ENCODE results near the gene KHDRBS2. TPM values are rescaled to one million over a fixed set of nuclear protein-coding genes. Genes with fewer than 3 reads are reported as not detected.

Gene KHDRBS2
- total RNA-seq, 2 experiments from 2014 or later: not detected

GRCh38 chr6:61887423-61887822 is 398.6 kb downstream of the KHDRBS2 start:
- ATAC-seq (no peak), DNase-seq (no peak)
- CTCF ChIA-PET: no interaction called here
- H3K4me1 Mint-ChIP-seq (ENCODE audit: low read depth): no peaks in the 10 kb centered on the region
- H3K27me3 Mint-ChIP-seq (ENCODE audit: low read depth): no peaks in the 10 kb centered on the region
- POLR2A ChIA-PET: no interaction called here
- no peaks in the 10 kb centered on the region for H3K36me3 Mint-ChIP-seq (ENCODE audit: low read depth)
- H3K4me3 Mint-ChIP-seq: no peak overlapping the region
- H3K9me3 Mint-ChIP-seq (ENCODE audit: insufficient read depth): peaks cover 21% of the 10 kb centered on the region
- H3K27ac Mint-ChIP-seq: no peak overlapping the region

GRCh38 chr6:61886608-61887259 is 399.3 kb downstream of the KHDRBS2 start:
- CTCF ChIA-PET: no interaction called here
- POLR2A ChIA-PET: no interaction called here
- Mint-ChIP-seq H3K27me3 (ENCODE audit: low read depth) (no peaks in the 10 kb centered on the region), H3K4me1 (ENCODE audit: low read depth) (no peaks in the 10 kb centered on the region), H3K27ac (no peak overlapping the region), H3K9me3 (ENCODE audit: insufficient read depth) (peaks cover 21% of the 10 kb centered on the region), H3K36me3 (ENCODE audit: low read depth) (no peaks in the 10 kb centered on the region), H3K4me3 (no peak overlapping the region)
- ATAC-seq (no peak), DNase-seq (no peak)

GRCh38 chr6:61869632-61870400 is 416.2 kb downstream of the KHDRBS2 start:
- Mint-ChIP-seq H3K27ac (no peak overlapping the region), H3K27me3 (ENCODE audit: low read depth) (no peaks in the 10 kb centered on the region)
- ATAC-seq: no peak

GRCh38 chr6:61868507-61869080 is 417.4 kb downstream of the KHDRBS2 start:
- H3K36me3 Mint-ChIP-seq (ENCODE audit: low read depth): no peaks in the 10 kb centered on the region
- peaks cover 14% of the 10 kb centered on the region for H3K9me3 Mint-ChIP-seq (ENCODE audit: insufficient read depth)
- H3K4me1 Mint-ChIP-seq (ENCODE audit: low read depth): no peaks in the 10 kb centered on the region
- no peaks in the 10 kb centered on the region for H3K27me3 Mint-ChIP-seq (ENCODE audit: low read depth)
- no peak overlapping the region for H3K27ac Mint-ChIP-seq
- no peak overlapping the region for H3K4me3 Mint-ChIP-seq
- ChIA-PET POLR2A (no interaction called here), CTCF (no interaction called here)
- DNase-seq (no peak), ATAC-seq (no peak)

More at GRCh38 chr6:61869632-61870400, 416.2 kb downstream of the KHDRBS2 start:
- no peaks in the 10 kb centered on the region for H3K36me3 Mint-ChIP-seq (ENCODE audit: low read depth)
- H3K9me3 Mint-ChIP-seq (ENCODE audit: insufficient read depth): peaks cover 8% of the 10 kb centered on the region
- DNase-seq: no peak
- H3K4me3 Mint-ChIP-seq: no peak overlapping the region
- ChIA-PET POLR2A (no interaction called here), CTCF (no interaction called here)
- H3K4me1 Mint-ChIP-seq (ENCODE audit: low read depth): no peaks in the 10 kb centered on the region

GRCh38 chr6:61867635-61868034 is 418.4 kb downstream of the KHDRBS2 start:
- POLR2A ChIA-PET: no interaction called here
- H3K27ac Mint-ChIP-seq: no peak overlapping the region
- no peak for DNase-seq
- CTCF ChIA-PET: no interaction called here
- peaks cover 18% of the 10 kb centered on the region for H3K9me3 Mint-ChIP-seq (ENCODE audit: insufficient read depth)
- H3K36me3 Mint-ChIP-seq (ENCODE audit: low read depth): no peaks in the 10 kb centered on the region
- no peaks in the 10 kb centered on the region for H3K27me3 Mint-ChIP-seq (ENCODE audit: low read depth)
- ATAC-seq: no peak
- H3K4me3 Mint-ChIP-seq: no peak overlapping the region
- no peaks in the 10 kb centered on the region for H3K4me1 Mint-ChIP-seq (ENCODE audit: low read depth)

GRCh38 chr6:61857541-61857940 is 428.5 kb downstream of the KHDRBS2 start:
- Mint-ChIP-seq H3K27me3 (ENCODE audit: low read depth) (no peaks in the 10 kb centered on the region), H3K4me3 (no peak overlapping the region), H3K9me3 (ENCODE audit: insufficient read depth) (peaks cover 12% of the 10 kb centered on the region), H3K27ac (no peak overlapping the region), H3K36me3 (ENCODE audit: low read depth) (no peaks in the 10 kb centered on the region), H3K4me1 (ENCODE audit: low read depth) (no peaks in the 10 kb centered on the region)
- CTCF ChIA-PET: no interaction called here
- POLR2A ChIA-PET: no interaction called here
- DNase-seq: no peak
- ATAC-seq: no peak

GRCh38 chr6:61841958-61842357 is 444.1 kb downstream of the KHDRBS2 start:
- H3K27ac Mint-ChIP-seq: no peak overlapping the region
- no peaks in the 10 kb centered on the region for H3K27me3 Mint-ChIP-seq (ENCODE audit: low read depth)
- H3K4me1 Mint-ChIP-seq (ENCODE audit: low read depth): no peaks in the 10 kb centered on the region
- ATAC-seq (no peak), DNase-seq (no peak)
- H3K36me3 Mint-ChIP-seq (ENCODE audit: low read depth): no peaks in the 10 kb centered on the region
- POLR2A ChIA-PET: no interaction called here
- H3K4me3 Mint-ChIP-seq: no peak overlapping the region
- peaks cover 5% of the 10 kb centered on the region for H3K9me3 Mint-ChIP-seq (ENCODE audit: insufficient read depth)
- CTCF ChIA-PET: no interaction called here

- H3K4me1 Mint-ChIP-seq (ENCODE audit: low read depth): no peaks in the 10 kb centered on the region
- no peak overlapping the region for H3K4me3 Mint-ChIP-seq
- H3K27me3 Mint-ChIP-seq (ENCODE audit: low read depth): no peaks in the 10 kb centered on the region
- POLR2A ChIA-PET: no interaction called here
- DNase-seq: no peak
- H3K27ac Mint-ChIP-seq: no peak overlapping the region
- CTCF ChIA-PET: no interaction called here
- no peaks in the 10 kb centered on the region for H3K36me3 Mint-ChIP-seq (ENCODE audit: low read depth)
- no peak for ATAC-seq
- no peaks in the 10 kb centered on the region for H3K9me3 Mint-ChIP-seq (ENCODE audit: insufficient read depth)
Measured at GRCh38 chr6:61835237-61835636, 450.8 kb downstream of the KHDRBS2 start.

- Mint-ChIP-seq H3K4me3 (no peak overlapping the region), H3K27ac (no peak overlapping the region)
- CTCF ChIA-PET: no interaction called here
Measured at GRCh38 chr6:61833176-61833755, 452.8 kb downstream of the KHDRBS2 start.

GRCh38 chr6:61817716-61818115 is 468.3 kb downstream of the KHDRBS2 start:
- POLR2A ChIA-PET: no interaction called here
- no peak overlapping the region for H3K27ac Mint-ChIP-seq
- CTCF ChIA-PET: no interaction called here
- H3K4me3 Mint-ChIP-seq: no peak overlapping the region
- no peaks in the 10 kb centered on the region for H3K4me1 Mint-ChIP-seq (ENCODE audit: low read depth)
- H3K27me3 Mint-ChIP-seq (ENCODE audit: low read depth): no peaks in the 10 kb centered on the region
- DNase-seq: no peak
- ATAC-seq: no peak
- peaks cover 17% of the 10 kb centered on the region for H3K9me3 Mint-ChIP-seq (ENCODE audit: insufficient read depth)
- no peaks in the 10 kb centered on the region for H3K36me3 Mint-ChIP-seq (ENCODE audit: low read depth)

More at GRCh38 chr6:61833176-61833755, 452.8 kb downstream of the KHDRBS2 start:
- POLR2A ChIA-PET: no interaction called here
- no peaks in the 10 kb centered on the region for H3K36me3 Mint-ChIP-seq (ENCODE audit: low read depth)
- ATAC-seq: no peak
- no peaks in the 10 kb centered on the region for H3K4me1 Mint-ChIP-seq (ENCODE audit: low read depth)
- H3K27me3 Mint-ChIP-seq (ENCODE audit: low read depth): no peaks in the 10 kb centered on the region
- no peak for DNase-seq
- H3K9me3 Mint-ChIP-seq (ENCODE audit: insufficient read depth): no peaks in the 10 kb centered on the region

GRCh38 chr6:61810047-61810446 is 476.0 kb downstream of the KHDRBS2 start:
- ChIA-PET CTCF (no interaction called here), POLR2A (no interaction called here)
- DNase-seq (no peak), ATAC-seq (no peak)
- Mint-ChIP-seq H3K27me3 (ENCODE audit: low read depth) (no peaks in the 10 kb centered on the region), H3K4me1 (ENCODE audit: low read depth) (no peaks in the 10 kb centered on the region), H3K27ac (no peak overlapping the region), H3K36me3 (ENCODE audit: low read depth) (no peaks in the 10 kb centered on the region), H3K9me3 (ENCODE audit: insufficient read depth) (peaks cover 3% of the 10 kb centered on the region), H3K4me3 (no peak overlapping the region)

- no peaks in the 10 kb centered on the region for H3K27me3 Mint-ChIP-seq (ENCODE audit: low read depth)
- no peak overlapping the region for H3K4me3 Mint-ChIP-seq
- no peaks in the 10 kb centered on the region for H3K4me1 Mint-ChIP-seq (ENCODE audit: low read depth)
- H3K36me3 Mint-ChIP-seq (ENCODE audit: low read depth): no peaks in the 10 kb centered on the region
- CTCF ChIA-PET: no interaction called here
- H3K9me3 Mint-ChIP-seq (ENCODE audit: insufficient read depth): peaks cover 5% of the 10 kb centered on the region
- ATAC-seq (no peak), DNase-seq (no peak)
- POLR2A ChIA-PET: no interaction called here
- H3K27ac Mint-ChIP-seq: no peak overlapping the region
Measured at GRCh38 chr6:61809004-61809595, 476.9 kb downstream of the KHDRBS2 start.
